ENCODE measurements around the gene RBMS1. TPM values are rescaled to one million over a fixed set of nuclear protein-coding genes. Genes with fewer than 3 reads are reported as not detected.

Gene RBMS1
- total RNA-seq, 1 experiment from 2014 or later, result 77.5 TPM

DNA sequence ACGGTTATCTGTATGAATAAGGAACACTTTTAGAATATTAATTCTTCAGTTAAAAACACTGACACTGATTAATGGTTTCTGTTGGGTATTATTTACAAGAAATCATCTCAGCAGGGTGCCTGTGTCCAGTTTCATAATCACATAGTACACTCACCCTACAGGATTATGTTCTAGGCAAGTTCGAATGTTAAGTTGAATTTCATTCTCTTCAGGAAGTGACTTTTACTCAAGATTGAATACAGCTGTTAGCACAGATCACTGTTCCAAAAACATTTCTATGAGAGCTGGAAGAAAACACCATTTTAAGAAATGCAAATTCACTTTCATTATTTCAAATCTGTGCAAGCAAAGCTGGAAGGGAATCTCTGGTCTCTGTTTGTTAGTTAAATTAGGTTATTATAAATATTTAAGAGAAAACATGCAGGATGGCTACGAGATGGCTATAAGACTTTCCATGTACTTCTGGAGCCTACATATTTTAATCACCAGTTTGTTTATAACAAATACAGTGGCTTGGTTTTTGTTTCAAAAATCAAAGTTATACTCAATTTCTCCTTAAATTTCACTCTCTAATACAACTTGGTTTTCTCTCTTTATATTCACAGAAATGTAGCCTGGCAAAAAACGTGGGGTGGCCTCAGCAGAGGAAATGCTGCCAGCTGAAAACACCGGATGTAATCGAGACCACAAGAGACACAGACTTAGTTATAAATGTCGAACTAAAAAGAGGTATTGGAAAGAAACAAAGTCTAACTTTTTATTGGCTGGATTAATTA, 65.8 kb downstream of the RBMS1 start:
- no peak overlapping the region for H3K4ac ChIP-seq (ENCODE audit: low read depth, low read length)
- H3K27ac ChIP-seq (ENCODE audit: insufficient read length, low read depth, low read length), result no peak overlapping the region
- H3K9ac ChIP-seq (ENCODE audit: extremely low read depth, insufficient read length, low read length), result no peak overlapping the region

More for the DNA sequence above, 65.8 kb downstream of the RBMS1 start:
- WGBS (ENCODE audit: extremely low coverage, insufficient read length, low lambda C conversion rate), result no CpG with 5 or more reads among the region's 7 CpGs
- H3K27ac Mint-ChIP-seq, result peak overlapping the region in 1 of 3 experiments; percentile 55; a peak in 1 of 7 replicates
- H2AFZ ChIP-seq (ENCODE audit: low read length), result no peak overlapping the region
- H3K79me2 ChIP-seq (ENCODE audit: insufficient read depth, low read length), result no peaks in the 10 kb centered on the region
- H4K20me1 ChIP-seq (ENCODE audit: control insufficient read depth, insufficient read depth, insufficient read length), result no peaks in the 10 kb centered on the region
- H4K91ac ChIP-seq (ENCODE audit: insufficient read length, low read depth, low read length), result no peak overlapping the region
- no peak overlapping the region for H4K8ac ChIP-seq (replicated peaks; ENCODE audit: insufficient read length, low read depth, low read length)
- H2BK5ac ChIP-seq (ENCODE audit: insufficient read length, low read length), result no peak overlapping the region
- H4K5ac ChIP-seq (ENCODE audit: insufficient read length, low read depth, low read length), result no peak overlapping the region
- TF ChIP-seq, protein P1, sequence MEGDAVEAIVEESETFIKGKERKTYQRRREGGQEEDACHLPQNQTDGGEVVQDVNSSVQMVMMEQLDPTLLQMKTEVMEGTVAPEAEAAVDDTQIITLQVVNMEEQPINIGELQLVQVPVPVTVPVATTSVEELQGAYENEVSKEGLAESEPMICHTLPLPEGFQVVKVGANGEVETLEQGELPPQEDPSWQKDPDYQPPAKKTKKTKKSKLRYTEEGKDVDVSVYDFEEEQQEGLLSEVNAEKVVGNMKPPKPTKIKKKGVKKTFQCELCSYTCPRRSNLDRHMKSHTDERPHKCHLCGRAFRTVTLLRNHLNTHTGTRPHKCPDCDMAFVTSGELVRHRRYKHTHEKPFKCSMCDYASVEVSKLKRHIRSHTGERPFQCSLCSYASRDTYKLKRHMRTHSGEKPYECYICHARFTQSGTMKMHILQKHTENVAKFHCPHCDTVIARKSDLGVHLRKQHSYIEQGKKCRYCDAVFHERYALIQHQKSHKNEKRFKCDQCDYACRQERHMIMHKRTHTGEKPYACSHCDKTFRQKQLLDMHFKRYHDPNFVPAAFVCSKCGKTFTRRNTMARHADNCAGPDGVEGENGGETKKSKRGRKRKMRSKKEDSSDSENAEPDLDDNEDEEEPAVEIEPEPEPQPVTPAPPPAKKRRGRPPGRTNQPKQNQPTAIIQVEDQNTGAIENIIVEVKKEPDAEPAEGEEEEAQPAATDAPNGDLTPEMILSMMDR (conservative IDR thresholded peaks at IDR 0.05), result no peak
- no peaks in the 10 kb centered on the region for H3K27me3 Mint-ChIP-seq (ENCODE audit: low read depth)
- H3K4me2 ChIP-seq (ENCODE audit: insufficient read depth, insufficient read length, low read length), result no peak overlapping the region
- H3K23ac ChIP-seq (ENCODE audit: insufficient read length, low read depth, low read length), result no peak overlapping the region
- H3K27me3 ChIP-seq (ENCODE audit: insufficient read depth, low read length), result no peaks in the 10 kb centered on the region
- no peak overlapping the region for H3K14ac ChIP-seq (ENCODE audit: insufficient read depth, low read length)
- H3K4me3 Mint-ChIP-seq, result no peak overlapping the region
- H3K18ac ChIP-seq (ENCODE audit: insufficient read length, low read depth, low read length), result no peak overlapping the region
- no peak overlapping the region for H2AK5ac ChIP-seq (ENCODE audit: insufficient read length, low read length)
- H3K9me3 Mint-ChIP-seq, result peaks cover 8 to 12% of the 10 kb centered on the region in 2 experiments
- H3K4me1 ChIP-seq (ENCODE audit: insufficient read depth, low read length), result no peaks in the 10 kb centered on the region
- H3K4me1 Mint-ChIP-seq, result peaks cover 11 to 15% of the 10 kb centered on the region in 2 experiments
- H3T11ph ChIP-seq (ENCODE audit: low read length), result no peak overlapping the region
- H3K36me3 Mint-ChIP-seq (ENCODE audit: insufficient read depth in 1 of 3, low read depth in 3 of 3), result peaks cover 8 to 22% (median 16%) of the 10 kb centered on the region in 3 experiments
- DNase-seq, result no peak
- peaks cover 6% of the 10 kb centered on the region for H3K9me3 ChIP-seq (ENCODE audit: control insufficient read depth, low read depth, low read length)
- no peak overlapping the region for H3K56ac ChIP-seq (ENCODE audit: insufficient read length, low read depth, low read length)
- no peak overlapping the region for H2BK120ac ChIP-seq (ENCODE audit: low read depth, low read length, poor library complexity, severe bottlenecking)
- H3K79me1 ChIP-seq (ENCODE audit: insufficient read depth, low read depth, low read length, poor library complexity, severe bottlenecking), result no peaks in the 10 kb centered on the region
- no peak overlapping the region for H2BK12ac ChIP-seq (ENCODE audit: insufficient read length, low read depth, low read length)
- no peak overlapping the region for H2BK15ac ChIP-seq (ENCODE audit: low read depth, low read length)
- H2BK20ac ChIP-seq (ENCODE audit: low read depth, low read length, poor library complexity, severe bottlenecking), result no peak overlapping the region
- no peaks in the 10 kb centered on the region for H3K23me2 ChIP-seq (ENCODE audit: insufficient read length, low read depth, low read length, poor library complexity, severe bottlenecking)

Measured in H9 (cell line).